ENCODE data around the gene PICALM.
A peak's percentile ranks its signal among the peaks of the same experiment; 100 is the strongest.

PICALM gene

GRCh38 chr11:86046116-86046515, 22.8 kb downstream of the PICALM start:
- DNase-seq (ENCODE audit: low spot score) = no peak

GRCh38 chr11:86043765-86044503, 24.9 kb downstream of the PICALM start:
- no peak for DNase-seq (ENCODE audit: low spot score)

GRCh38 chr11:86041975-86042378, 26.9 kb downstream of the PICALM start:
- peak; percentile 90 for DNase-seq (ENCODE audit: low spot score)

GRCh38 chr11:86040919-86041850, 27.7 kb downstream of the PICALM start:
- DNase-seq (ENCODE audit: low spot score) = no peak

- no peak for DNase-seq (ENCODE audit: low spot score)
Observed at GRCh38 chr11:86039094-86039493, 29.8 kb downstream of the PICALM start.

DNA sequence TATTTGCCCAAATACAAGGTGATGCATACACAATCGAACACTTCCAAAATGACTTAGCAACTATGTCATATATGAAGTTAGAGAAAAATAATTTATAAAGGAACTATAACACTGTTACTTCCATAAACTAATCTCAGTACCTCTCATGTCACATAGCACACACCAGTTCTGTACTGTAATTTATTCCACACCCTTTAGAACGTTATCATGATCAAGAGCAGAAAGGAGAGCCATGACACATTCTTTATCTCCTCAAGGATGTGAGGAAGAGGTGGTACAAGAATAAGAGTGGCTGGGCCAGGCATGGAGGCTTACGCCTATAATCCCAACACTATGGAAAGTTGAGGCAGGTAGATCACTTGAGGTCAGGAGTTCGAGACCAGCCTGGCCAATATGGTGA, 31.1 kb downstream of the PICALM start:
- DNase-seq (ENCODE audit: low spot score) = no peak

DNA sequence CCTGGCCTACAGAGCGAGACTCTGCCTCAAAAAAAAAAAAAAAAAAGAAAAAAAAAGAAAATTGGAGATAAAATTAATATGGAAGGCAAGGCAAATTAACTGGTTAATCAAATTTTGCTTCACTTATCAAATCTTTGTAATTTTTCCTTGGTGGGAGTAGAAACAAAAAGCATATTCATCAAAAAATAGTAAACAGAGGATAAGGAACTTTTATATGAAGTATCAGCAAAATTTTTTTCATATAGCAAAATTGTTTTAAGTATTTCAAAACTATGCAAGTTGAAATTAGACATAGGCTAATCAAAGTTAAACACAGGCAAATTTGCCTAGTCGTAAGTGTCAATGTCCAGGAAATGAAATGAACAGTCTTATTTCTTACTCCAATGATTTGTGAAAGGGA, 33.0 kb downstream of the PICALM start:
- no peak for DNase-seq (ENCODE audit: low spot score)

GRCh38 chr11:86035164-86035563, 33.7 kb downstream of the PICALM start:
- no peak for DNase-seq (ENCODE audit: low spot score)

- no peak for DNase-seq (ENCODE audit: low spot score)
Observed at GRCh38 chr11:86034710-86035109, 34.2 kb downstream of the PICALM start.

- peak; percentile 53 for DNase-seq (ENCODE audit: low spot score)
Observed at GRCh38 chr11:86021377-86021776, 47.5 kb downstream of the PICALM start.

DNA sequence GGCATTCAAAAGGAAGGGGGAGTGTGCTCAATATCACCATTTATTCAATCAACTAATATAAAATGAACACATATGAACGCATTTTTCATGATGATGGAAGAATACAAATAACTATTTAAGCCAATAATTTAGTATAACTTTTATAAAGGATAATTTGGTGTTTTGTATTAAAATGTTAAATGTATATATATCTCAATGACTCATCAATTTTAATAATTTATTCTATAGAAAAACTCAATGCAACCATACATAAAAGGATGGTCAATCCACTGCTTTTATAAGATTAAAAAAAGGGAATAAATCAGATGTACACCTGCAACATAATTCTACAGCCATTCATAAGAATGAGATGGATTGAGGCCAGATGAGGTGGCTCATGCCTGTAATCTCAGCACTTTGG, 50.6 kb downstream of the PICALM start:
- no peak for DNase-seq (ENCODE audit: low spot score)

GRCh38 chr11:86016451-86016850, 52.4 kb downstream of the PICALM start:
- no peak for DNase-seq (ENCODE audit: low spot score)

DNA sequence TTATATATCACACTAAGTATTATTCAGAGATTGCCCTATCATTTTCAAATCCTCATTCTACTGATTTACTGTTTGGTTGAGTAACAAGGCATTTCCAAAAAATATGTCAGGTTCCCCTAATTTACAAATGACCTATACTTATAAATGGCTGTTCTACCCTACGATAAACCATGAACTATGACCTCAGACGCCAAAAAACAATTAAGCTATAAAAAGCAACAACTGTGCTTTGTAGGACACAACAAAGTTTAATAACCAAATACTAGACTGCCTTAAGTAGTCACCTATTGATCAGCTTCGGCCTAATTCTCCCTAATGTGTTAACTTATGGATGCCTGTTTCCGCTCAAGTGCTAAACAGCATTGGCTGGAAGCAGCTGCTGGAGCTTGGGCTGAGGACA, 53.2 kb downstream of the PICALM start:
- no peak for DNase-seq (ENCODE audit: low spot score)

GRCh38 chr11:86014221-86014620, 54.7 kb downstream of the PICALM start:
- no peak for DNase-seq (ENCODE audit: low spot score)

DNA sequence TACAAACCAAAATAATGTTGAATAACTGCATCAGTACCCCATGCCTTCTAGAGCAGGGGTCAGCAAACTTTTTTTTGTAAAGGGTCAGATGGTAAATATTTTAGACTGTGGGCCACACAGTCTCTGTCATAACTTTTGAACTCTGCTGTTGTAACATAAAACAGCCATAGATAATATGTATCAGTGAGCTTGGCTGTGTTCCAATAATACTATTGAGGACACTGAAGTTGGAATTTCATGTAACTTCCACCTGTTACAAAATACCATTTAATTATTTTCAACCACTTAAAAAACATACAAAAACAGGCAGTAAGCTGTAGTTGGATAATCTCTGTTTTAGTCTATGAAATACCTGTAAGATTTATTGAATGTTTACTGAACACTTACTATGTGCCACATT, 55.2 kb downstream of the PICALM start:
- peak; percentile 49 for DNase-seq (ENCODE audit: low spot score)

DNA sequence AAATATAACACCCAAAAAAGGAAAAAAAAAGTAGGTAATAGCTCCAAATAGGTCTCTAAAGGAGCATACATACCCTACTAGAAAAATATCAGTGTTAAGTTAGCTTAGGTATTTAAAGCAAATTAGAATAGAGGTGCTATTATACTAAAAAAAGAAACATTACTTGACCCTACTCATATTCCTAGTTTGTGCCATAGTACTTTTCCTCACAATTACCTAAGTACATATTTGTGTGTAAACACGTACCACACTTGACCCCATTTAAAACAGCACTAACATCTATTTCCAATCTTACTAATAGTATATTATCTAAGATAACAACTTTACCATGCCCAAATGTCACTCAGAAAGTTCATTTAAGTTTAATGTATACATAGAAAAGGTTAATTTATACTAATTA, 57.7 kb downstream of the PICALM start:
- DNase-seq (ENCODE audit: low spot score) = no peak

DNA sequence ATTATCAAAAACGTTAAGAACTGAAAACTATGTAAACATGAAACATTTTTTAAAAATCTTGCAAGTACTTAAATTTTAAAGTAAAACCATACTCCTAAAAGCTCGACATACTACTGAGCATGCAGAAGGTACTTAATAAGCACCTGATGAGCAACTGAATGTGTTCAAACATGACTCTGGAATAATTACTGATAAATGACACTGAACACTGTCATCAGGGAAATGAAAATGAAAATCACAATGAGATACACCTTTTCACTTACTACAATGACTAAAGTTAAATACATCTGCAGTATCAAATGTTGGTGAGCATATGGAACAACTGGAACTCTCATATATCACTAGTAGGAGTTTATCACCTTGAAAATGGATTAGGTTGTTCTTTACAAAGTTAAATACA, 65.2 kb downstream of the PICALM start:
- DNase-seq (ENCODE audit: low spot score) = no peak

DNA sequence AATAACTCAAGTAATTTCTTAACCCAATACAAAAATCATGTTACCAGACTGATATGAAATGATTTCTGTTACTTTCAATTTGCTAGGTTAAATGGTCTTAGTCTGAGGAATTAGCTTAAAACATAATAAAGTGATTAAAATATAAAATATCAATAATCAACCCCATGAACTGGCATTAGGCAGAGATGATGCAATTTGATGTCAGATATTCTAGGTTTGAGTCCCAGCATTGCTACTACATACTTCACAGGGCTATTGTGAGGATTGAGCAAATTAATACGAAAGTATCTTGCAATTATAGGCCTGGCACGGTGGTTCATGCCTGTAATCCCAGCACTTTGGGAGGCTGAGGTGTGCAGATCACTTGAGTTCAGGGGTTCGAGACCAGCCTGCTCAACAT, 66.5 kb downstream of the PICALM start:
- no peak for DNase-seq (ENCODE audit: low spot score)

DNA sequence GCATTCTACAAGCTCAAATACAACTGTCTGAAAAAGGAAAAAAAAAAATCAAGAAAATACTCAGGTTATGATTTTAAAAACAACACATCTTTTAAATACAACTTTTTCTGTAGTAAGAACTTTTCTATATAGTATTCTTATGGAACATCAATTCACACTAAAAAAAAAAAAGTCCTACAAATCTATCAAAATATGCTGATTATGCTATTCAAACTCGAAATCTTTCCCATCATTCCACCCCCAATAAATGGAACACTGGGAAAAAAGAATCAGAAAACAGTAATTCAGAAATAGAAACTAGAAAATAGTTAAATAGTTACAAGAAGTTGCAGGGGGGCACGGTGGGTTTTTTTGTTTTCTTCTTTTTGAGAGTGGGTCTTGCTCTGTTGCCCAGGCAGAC, 77.4 kb downstream of the PICALM start:
- DNase-seq (ENCODE audit: low spot score) = no peak

DNA sequence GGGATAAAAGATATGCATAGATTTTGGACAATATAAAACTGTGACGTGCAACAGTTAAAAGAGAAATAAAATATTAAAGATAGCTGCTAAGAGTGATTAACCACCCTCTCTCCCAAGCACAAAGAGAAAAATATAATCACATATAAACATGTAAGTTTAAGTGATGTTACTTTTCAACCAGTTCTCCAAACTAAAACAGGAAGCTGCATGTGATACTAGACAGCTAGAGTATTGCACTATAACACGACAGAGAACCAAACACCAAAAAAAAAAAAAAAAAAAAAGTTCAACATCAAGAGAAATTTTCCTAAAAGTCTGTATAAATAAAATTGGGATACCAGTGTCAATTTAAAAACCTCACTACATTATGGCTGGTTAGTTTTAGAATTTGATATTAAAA, 79.1 kb downstream of the PICALM start:
- DNase-seq (ENCODE audit: low spot score) = no peak

DNA sequence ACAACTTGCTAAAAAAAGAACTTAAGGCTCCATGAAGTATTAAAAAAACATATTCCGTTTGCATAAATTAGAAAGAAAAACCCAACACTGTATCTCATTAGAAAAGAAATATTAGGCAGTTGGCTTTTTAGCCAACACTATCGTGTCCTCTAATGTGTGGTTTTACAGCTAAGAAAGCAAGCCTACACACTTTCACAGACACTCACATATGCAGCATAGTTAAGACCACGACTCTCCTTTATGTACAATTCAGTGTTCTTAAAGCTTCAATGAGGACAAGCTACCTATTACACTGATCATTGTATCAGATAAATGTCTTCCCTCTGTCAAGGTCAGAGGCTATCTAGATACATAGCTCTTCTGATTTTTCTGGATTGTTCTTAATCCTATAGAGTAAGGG, 80.1 kb downstream of the PICALM start:
- no peak for DNase-seq (ENCODE audit: low spot score)

GRCh38 chr11:85977751-85978160, 91.1 kb downstream of the PICALM start:
- DNase-seq (ENCODE audit: low spot score) = no peak

- no peak for DNase-seq (ENCODE audit: low spot score)
Observed at GRCh38 chr11:85976525-85976924, 92.4 kb downstream of the PICALM start.

All from hematopoietic multipotent progenitor cell treated with erythropoietin and hydrocortisone succinate and interleukin-3 and kit ligand, for 15 days (in vitro differentiated cells).